LNCaP clone FGC (cell line): ENCODE measurements around the gene ZNF845.

Source experiments
- DNase-seq: peaks from one replicate; pipeline ENCODE4 v3.0.0-alpha.2; 2011; ENCODE audit warnings: low read depth
- H3K4me3 ChIP-seq: 2 replicates; pipeline ENCODE4 v1.5.1; 2011; ENCODE audit warnings: mild to moderate bottlenecking, low read depth, low read length, control low read depth
- CTCF ChIP-seq: IDR thresholded peaks from 2 replicates; pipeline ENCODE4 v1.5.1; 2012; ENCODE audit warnings: mild to moderate bottlenecking; ENCODE audit not compliant: control insufficient read depth, insufficient read depth; ENCODE audit errors: extremely low read depth

ZNF845 gene

GRCh38 chr19:53381376-53381775 lies 47.8 kb downstream of the ZNF845 start:
- H3K4me3 ChIP-seq, result no peak overlapping the region
- no peak for TF ChIP-seq CTCF
- DNase-seq, result no peak

- TF ChIP-seq CTCF, result no peak
- H3K4me3 ChIP-seq, result no peak overlapping the region
- DNase-seq, result no peak
Observed at GRCh38 chr19:53388168-53388567, 54.6 kb downstream of the ZNF845 start.

- TF ChIP-seq CTCF, result no peak
- H3K4me3 ChIP-seq, result no peak overlapping the region
- no peak for DNase-seq
Observed at GRCh38 chr19:53388904-53389303, 55.4 kb downstream of the ZNF845 start.

GRCh38 chr19:53389571-53389970 lies 56.0 kb downstream of the ZNF845 start:
- H3K4me3 ChIP-seq, result no peak overlapping the region
- DNase-seq, result no peak
- no peak for TF ChIP-seq CTCF

GRCh38 chr19:53389978-53390377 lies 56.4 kb downstream of the ZNF845 start:
- no peak overlapping the region for H3K4me3 ChIP-seq
- no peak for DNase-seq
- TF ChIP-seq CTCF, result no peak

- peak overlapping the region; percentile 88 for H3K4me3 ChIP-seq
- no peak for DNase-seq
- TF ChIP-seq CTCF, result no peak
Observed at GRCh38 chr19:53394522-53394973, 61.0 kb downstream of the ZNF845 start.
